HL-60 (cell line): Measurements from ENCODE around the gene SYNPO.

Experiments used
- CTCF ChIP-seq: IDR thresholded peaks from one replicate; pipeline ENCODE4 v1.5.1; 2011; ENCODE audit warnings: low read length, control low read depth, inconsistent platforms; ENCODE audit not compliant: insufficient read depth
- GABPA ChIP-seq: IDR thresholded peaks from 2 replicates; pipeline ENCODE4 v1.6.1; 2012; ENCODE audit warnings: low read depth
- POLR2AphosphoS5 ChIP-seq: IDR thresholded peaks from 2 replicates; pipeline ENCODE4 v1.6.1; 2012; ENCODE audit warnings: low read depth
- REST ChIP-seq: IDR thresholded peaks from 2 replicates; pipeline ENCODE4 v1.6.1; 2012; ENCODE audit warnings: low read depth; ENCODE audit not compliant: insufficient replicate concordance

DNA sequence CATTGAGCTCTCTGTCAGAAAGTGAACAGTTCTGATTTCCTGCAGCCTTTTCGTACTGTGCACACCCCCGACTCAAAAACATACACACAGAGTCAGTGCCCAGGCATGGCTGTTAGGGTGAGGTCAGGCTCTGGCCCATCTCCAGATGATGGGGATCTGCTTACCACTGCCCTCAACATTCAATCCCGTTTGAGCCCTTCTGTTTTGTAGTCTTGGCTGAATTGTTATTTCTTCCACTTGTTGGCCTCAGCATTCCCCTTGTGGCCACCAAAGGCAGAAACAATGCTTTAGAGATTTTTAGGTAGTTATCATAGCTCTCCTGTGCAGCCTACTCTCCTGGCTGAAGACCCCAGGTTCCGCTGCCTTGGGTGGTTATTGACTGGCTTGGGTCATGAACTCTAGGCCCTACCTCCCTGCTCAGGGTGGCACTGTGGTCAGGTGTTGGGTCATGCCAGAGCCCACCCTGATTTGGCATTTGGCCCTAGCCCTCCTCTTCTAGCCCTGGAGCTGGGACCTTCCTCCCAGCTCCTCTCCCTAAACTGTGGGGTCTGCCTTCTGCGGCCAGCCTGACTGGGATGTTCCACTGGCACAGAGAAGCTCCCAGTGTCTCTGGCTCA, 12.8 kb downstream of the SYNPO start:
- no peak for TF ChIP-seq POLR2AphosphoS5
- no peak for TF ChIP-seq CTCF
- TF ChIP-seq GABPA, result no peak
- TF ChIP-seq REST, result no peak
